NT2/D1 (cell line): ENCODE measurements around the gene LHFPL3.

Experiments used
- DNase-seq: peaks from one replicate; pipeline ENCODE4 v3.0.0-alpha.2; 2011; ENCODE audit warnings: low read depth, low spot score
- H3K27me3 ChIP-seq: 2 replicates; pipeline ENCODE4 v1.6.0; 2011; ENCODE audit warnings: mild to moderate bottlenecking; ENCODE audit not compliant: insufficient read length, insufficient read depth
- H3K36me3 ChIP-seq: 2 replicates; pipeline ENCODE4 v1.6.1; 2011; ENCODE audit warnings: mild to moderate bottlenecking, low read length, mixed read lengths; ENCODE audit not compliant: insufficient read depth, insufficient read length
- H3K4me1 ChIP-seq: 2 replicates; pipeline ENCODE4 v1.5.1; 2011; ENCODE audit not compliant: insufficient read depth, insufficient read length
- H3K4me3 ChIP-seq: 2 replicates; pipeline ENCODE4 v1.5.1; 2011; ENCODE audit warnings: low read depth; ENCODE audit not compliant: insufficient read length
- H3K9ac ChIP-seq: 2 replicates; pipeline ENCODE4 v1.6.0; 2011; ENCODE audit warnings: low read depth; ENCODE audit not compliant: insufficient read length
- H3K9me3 ChIP-seq: 2 replicates; pipeline ENCODE4 v1.5.1; 2011; ENCODE audit warnings: mild to moderate bottlenecking, low read length; ENCODE audit not compliant: insufficient read depth
- SUZ12 ChIP-seq: IDR thresholded peaks from 2 replicates; pipeline ENCODE4 v1.6.1; 2011; ENCODE audit not compliant: insufficient read length, insufficient read depth; ENCODE audit errors: extremely low read depth
- YY1 ChIP-seq: IDR thresholded peaks from 2 replicates; pipeline ENCODE4 v1.6.1; 2011; ENCODE audit not compliant: insufficient read length, insufficient read depth
- ZNF274 ChIP-seq: IDR thresholded peaks from 2 replicates; pipeline ENCODE4 v1.6.1; 2011; ENCODE audit warnings: mild to moderate bottlenecking, low read depth, low read length

The LHFPL3 gene

DNA sequence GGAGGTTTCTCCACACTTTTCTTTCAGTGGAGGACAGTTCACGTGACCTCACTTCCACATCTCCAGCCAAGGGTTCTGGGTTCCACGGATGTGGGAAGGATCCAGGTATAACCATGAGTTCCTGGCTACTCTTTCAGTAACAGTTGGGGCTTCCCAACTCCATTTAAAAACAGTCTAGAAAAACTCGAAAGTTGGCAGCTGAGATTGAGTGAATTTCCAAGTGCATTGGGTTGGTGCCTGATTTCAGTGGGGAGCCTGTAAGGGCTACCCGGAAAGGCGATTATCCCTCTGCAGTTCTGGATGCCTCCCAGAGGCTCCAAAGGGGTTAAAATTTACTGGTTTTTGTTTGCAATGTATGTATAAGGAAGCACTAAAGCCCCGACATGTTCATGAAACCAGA lies 24.3 kb downstream of the LHFPL3 start:
- Histone ChIP-seq H3K4me3 (no peak overlapping the region), H3K36me3 (no peaks in the 10 kb centered on the region), H3K27me3 (no peaks in the 10 kb centered on the region), H3K9me3 (no peaks in the 10 kb centered on the region), H3K4me1 (no peaks in the 10 kb centered on the region), H3K9ac (no peak overlapping the region)
- TF ChIP-seq SUZ12 (no peak), ZNF274 (no peak), YY1 (no peak)
- no peak for DNase-seq

DNA sequence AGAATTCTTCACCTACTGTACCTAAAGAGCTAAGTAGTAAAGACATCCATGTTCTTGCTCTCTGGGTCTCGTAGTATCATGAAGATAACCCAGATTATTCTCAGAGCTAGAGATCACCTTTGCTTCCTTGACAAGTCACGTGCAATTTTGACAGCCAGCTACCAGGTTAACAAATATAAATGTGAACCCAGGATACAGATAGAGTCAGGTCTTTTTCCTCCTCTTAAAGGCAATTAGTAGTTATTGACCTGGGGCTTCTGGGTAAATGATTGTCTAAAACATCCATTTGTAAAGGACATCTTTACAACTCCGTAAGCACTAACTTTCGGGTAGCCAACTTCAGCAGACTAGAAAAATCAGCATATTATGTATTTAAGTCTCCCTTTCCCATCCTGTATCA lies 28.8 kb downstream of the LHFPL3 start:
- H3K9me3 ChIP-seq: no peaks in the 10 kb centered on the region
- TF ChIP-seq YY1 (no peak), SUZ12 (no peak), ZNF274 (no peak)
- H3K36me3 ChIP-seq: no peaks in the 10 kb centered on the region
- no peaks in the 10 kb centered on the region for H3K27me3 ChIP-seq
- no peak overlapping the region for H3K9ac ChIP-seq
- no peak overlapping the region for H3K4me3 ChIP-seq
- no peaks in the 10 kb centered on the region for H3K4me1 ChIP-seq
- no peak for DNase-seq

- no peak overlapping the region for H3K9ac ChIP-seq
- H3K9me3 ChIP-seq: no peaks in the 10 kb centered on the region
- H3K4me1 ChIP-seq: no peaks in the 10 kb centered on the region
- H3K27me3 ChIP-seq: no peaks in the 10 kb centered on the region
- no peak overlapping the region for H3K4me3 ChIP-seq
- no peak for DNase-seq
- no peak for TF ChIP-seq ZNF274
- no peaks in the 10 kb centered on the region for H3K36me3 ChIP-seq
Measured at GRCh38 chr7:104358446-104359132, 30.2 kb downstream of the LHFPL3 start.

DNA sequence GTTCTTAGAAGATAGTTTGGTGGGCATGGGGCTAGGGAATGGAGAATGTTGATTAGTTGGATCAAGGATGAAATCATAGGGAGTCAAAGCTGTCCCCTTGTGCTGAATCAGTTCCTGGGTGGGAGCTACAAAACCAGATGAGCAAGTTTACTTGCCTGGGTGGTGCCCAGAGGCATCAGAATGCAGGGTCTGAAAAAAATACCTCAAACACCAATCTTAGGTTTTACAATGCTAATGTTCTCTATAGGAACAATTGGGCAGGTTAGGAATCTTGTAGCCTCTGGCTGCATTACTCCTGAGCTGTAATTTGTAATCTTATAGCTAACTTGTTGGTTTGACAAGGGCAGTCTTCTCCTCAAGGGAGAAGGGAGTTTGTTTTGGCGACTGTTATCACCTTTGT lies 34.4 kb downstream of the LHFPL3 start:
- Histone ChIP-seq H3K4me3 (no peak overlapping the region), H3K36me3 (no peaks in the 10 kb centered on the region), H3K4me1 (no peaks in the 10 kb centered on the region), H3K27me3 (no peaks in the 10 kb centered on the region), H3K9ac (no peak overlapping the region), H3K9me3 (no peaks in the 10 kb centered on the region)
- no peak for TF ChIP-seq YY1
- no peak for TF ChIP-seq SUZ12
- no peak for DNase-seq

DNA sequence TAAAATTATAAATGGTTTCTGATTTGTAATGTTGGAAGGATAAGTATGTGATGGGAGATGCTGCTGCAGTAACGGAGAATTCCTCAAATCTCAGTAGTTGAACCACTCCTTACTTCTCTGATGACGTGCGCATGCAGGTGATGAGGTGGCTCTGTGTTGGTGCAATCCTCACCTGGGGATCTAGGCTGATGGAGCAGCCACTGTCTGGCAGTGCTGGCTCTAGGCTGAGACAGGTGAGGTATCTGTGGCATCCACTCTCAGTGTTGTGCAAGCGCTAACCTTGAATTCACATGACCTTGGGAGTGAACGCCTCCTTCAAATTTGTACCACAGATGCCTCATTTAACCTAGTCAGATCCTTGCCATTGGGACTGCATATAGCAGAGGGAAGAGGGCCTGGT lies 35.0 kb downstream of the LHFPL3 start:
- Histone ChIP-seq H3K4me1 (no peaks in the 10 kb centered on the region), H3K36me3 (no peaks in the 10 kb centered on the region), H3K27me3 (no peaks in the 10 kb centered on the region), H3K4me3 (no peak overlapping the region), H3K9ac (no peak overlapping the region), H3K9me3 (no peaks in the 10 kb centered on the region)
- DNase-seq: no peak
- TF ChIP-seq YY1 (no peak), ZNF274 (no peak), SUZ12 (no peak)

GRCh38 chr7:104366390-104366789 lies 38.0 kb downstream of the LHFPL3 start:
- Histone ChIP-seq H3K4me1 (no peaks in the 10 kb centered on the region), H3K9me3 (no peaks in the 10 kb centered on the region), H3K27me3 (no peaks in the 10 kb centered on the region), H3K4me3 (no peak overlapping the region), H3K9ac (no peak overlapping the region), H3K36me3 (no peaks in the 10 kb centered on the region)
- no peak for TF ChIP-seq YY1
- no peak for TF ChIP-seq SUZ12
- TF ChIP-seq ZNF274: no peak
- no peak for DNase-seq

DNA sequence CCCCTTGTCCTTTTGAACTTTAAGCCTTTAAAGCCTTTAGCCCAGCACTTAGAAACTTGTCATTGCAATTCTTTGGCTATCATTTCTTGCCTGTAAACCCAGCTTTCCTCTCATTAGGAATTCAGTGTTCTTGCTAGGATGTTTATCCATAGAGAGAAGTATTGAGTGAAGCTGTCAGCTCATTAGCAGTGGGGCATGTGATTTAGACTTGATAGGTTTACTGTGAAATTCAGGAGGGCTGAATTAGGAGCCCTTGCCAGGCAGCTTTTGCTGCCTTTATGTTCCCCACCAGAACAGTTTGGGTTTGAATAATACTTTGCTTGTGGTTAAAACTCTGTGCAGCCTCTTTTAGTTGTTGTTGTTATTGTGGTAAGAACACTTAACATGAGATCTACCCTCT lies 39.5 kb downstream of the LHFPL3 start:
- Histone ChIP-seq H3K9ac (no peak overlapping the region), H3K36me3 (no peaks in the 10 kb centered on the region), H3K4me3 (no peak overlapping the region), H3K27me3 (no peaks in the 10 kb centered on the region), H3K9me3 (no peaks in the 10 kb centered on the region), H3K4me1 (no peaks in the 10 kb centered on the region)
- DNase-seq: no peak
- TF ChIP-seq SUZ12 (no peak), YY1 (no peak), ZNF274 (no peak)
